ENCODE results near the gene ABCC4. TPM values are rescaled to one million over a fixed set of nuclear protein-coding genes. Genes with fewer than 3 reads are reported as not detected.

The ABCC4 gene
- polyA plus RNA-seq, 1 donor from 2014 or later, result 2.4 TPM

DNA sequence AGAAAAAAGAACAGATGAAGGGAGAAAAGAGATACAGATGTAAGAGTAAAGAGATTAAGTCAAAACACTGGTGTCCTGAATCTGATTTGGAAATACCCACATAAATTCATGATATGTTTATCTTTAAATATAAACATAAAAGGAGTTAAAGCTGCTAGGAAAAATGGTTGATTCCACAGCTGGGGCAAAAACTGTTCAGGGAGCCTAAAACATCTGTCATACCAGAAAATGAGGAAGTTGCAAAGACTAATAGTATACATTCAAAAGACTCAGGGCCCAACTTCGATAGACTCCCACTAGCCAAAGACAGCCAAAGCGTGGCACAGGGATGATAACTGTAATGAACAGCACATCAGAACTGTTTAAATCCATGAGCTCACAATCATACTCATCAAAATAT lies 62.0 kb downstream of the ABCC4 start:
- H3K9ac ChIP-seq (ENCODE audit: low read length), result no peak overlapping the region
- H4K20me1 ChIP-seq (ENCODE audit: insufficient read depth), result no peaks in the 10 kb centered on the region
- no peaks in the 10 kb centered on the region for H3F3A ChIP-seq (ENCODE audit: insufficient read depth, low read length, poor library complexity, severe bottlenecking)
- H3K79me2 ChIP-seq (replicated peaks; ENCODE audit: insufficient read depth, low read length), result no peaks in the 10 kb centered on the region
- H3K9me3 ChIP-seq (ENCODE audit: low read length), result no peaks in the 10 kb centered on the region
- no peaks in the 10 kb centered on the region for H3K27me3 ChIP-seq (ENCODE audit: insufficient read depth, low read depth, low read length)
- H3K27ac ChIP-seq (ENCODE audit: low read length), result no peak overlapping the region
- TF ChIP-seq EZH2 (IDR thresholded peaks at IDR 0.05; ENCODE audit: borderline replicate concordance, insufficient read depth, low read length, poor library complexity, severe bottlenecking) (no peak), EP300 (conservative IDR thresholded peaks at IDR 0.05; ENCODE audit: poor library complexity, severe bottlenecking) (no peak)
- TF ChIP-seq, protein P1, sequence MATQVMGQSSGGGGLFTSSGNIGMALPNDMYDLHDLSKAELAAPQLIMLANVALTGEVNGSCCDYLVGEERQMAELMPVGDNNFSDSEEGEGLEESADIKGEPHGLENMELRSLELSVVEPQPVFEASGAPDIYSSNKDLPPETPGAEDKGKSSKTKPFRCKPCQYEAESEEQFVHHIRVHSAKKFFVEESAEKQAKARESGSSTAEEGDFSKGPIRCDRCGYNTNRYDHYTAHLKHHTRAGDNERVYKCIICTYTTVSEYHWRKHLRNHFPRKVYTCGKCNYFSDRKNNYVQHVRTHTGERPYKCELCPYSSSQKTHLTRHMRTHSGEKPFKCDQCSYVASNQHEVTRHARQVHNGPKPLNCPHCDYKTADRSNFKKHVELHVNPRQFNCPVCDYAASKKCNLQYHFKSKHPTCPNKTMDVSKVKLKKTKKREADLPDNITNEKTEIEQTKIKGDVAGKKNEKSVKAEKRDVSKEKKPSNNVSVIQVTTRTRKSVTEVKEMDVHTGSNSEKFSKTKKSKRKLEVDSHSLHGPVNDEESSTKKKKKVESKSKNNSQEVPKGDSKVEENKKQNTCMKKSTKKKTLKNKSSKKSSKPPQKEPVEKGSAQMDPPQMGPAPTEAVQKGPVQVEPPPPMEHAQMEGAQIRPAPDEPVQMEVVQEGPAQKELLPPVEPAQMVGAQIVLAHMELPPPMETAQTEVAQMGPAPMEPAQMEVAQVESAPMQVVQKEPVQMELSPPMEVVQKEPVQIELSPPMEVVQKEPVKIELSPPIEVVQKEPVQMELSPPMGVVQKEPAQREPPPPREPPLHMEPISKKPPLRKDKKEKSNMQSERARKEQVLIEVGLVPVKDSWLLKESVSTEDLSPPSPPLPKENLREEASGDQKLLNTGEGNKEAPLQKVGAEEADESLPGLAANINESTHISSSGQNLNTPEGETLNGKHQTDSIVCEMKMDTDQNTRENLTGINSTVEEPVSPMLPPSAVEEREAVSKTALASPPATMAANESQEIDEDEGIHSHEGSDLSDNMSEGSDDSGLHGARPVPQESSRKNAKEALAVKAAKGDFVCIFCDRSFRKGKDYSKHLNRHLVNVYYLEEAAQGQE (IDR thresholded peaks at IDR 0.05; ENCODE audit: borderline replicate concordance), result no peak
- no peak overlapping the region for H3K4me3 ChIP-seq (ENCODE audit: low read length)
- no peak overlapping the region for H2AFZ ChIP-seq (ENCODE audit: low read depth, low read length)
- H3K4me2 ChIP-seq (ENCODE audit: low read length), result no peak overlapping the region
- H3K36me3 ChIP-seq (ENCODE audit: insufficient read depth, low read length), result no peaks in the 10 kb centered on the region
- H3K9me2 ChIP-seq (ENCODE audit: insufficient read depth, low read length), result no peaks in the 10 kb centered on the region

GRCh38 chr13:95237310-95237870 lies 63.9 kb downstream of the ABCC4 start:
- no peak overlapping the region for H2AFZ ChIP-seq (ENCODE audit: low read depth, low read length)
- no peaks in the 10 kb centered on the region for H3F3A ChIP-seq (ENCODE audit: insufficient read depth, low read length, poor library complexity, severe bottlenecking)
- no peaks in the 10 kb centered on the region for H3K9me3 ChIP-seq (ENCODE audit: low read length)
- H3K4me3 ChIP-seq (ENCODE audit: low read length), result no peak overlapping the region
- no peaks in the 10 kb centered on the region for H3K9me2 ChIP-seq (ENCODE audit: insufficient read depth, low read length)
- H3K4me2 ChIP-seq (ENCODE audit: low read length), result no peak overlapping the region
- H3K27ac ChIP-seq (ENCODE audit: low read length), result no peak overlapping the region
- H4K20me1 ChIP-seq (ENCODE audit: insufficient read depth), result no peaks in the 10 kb centered on the region
- no peak overlapping the region for H3K9ac ChIP-seq (ENCODE audit: low read length)
- H3K79me2 ChIP-seq (replicated peaks; ENCODE audit: insufficient read depth, low read length), result no peaks in the 10 kb centered on the region
- H3K36me3 ChIP-seq (ENCODE audit: insufficient read depth, low read length), result no peaks in the 10 kb centered on the region
- no peak for TF ChIP-seq SMC3 (conservative IDR thresholded peaks at IDR 0.05; ENCODE audit: poor library complexity)
- TF ChIP-seq, protein P2, sequence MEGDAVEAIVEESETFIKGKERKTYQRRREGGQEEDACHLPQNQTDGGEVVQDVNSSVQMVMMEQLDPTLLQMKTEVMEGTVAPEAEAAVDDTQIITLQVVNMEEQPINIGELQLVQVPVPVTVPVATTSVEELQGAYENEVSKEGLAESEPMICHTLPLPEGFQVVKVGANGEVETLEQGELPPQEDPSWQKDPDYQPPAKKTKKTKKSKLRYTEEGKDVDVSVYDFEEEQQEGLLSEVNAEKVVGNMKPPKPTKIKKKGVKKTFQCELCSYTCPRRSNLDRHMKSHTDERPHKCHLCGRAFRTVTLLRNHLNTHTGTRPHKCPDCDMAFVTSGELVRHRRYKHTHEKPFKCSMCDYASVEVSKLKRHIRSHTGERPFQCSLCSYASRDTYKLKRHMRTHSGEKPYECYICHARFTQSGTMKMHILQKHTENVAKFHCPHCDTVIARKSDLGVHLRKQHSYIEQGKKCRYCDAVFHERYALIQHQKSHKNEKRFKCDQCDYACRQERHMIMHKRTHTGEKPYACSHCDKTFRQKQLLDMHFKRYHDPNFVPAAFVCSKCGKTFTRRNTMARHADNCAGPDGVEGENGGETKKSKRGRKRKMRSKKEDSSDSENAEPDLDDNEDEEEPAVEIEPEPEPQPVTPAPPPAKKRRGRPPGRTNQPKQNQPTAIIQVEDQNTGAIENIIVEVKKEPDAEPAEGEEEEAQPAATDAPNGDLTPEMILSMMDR (IDR thresholded peaks at IDR 0.05; ENCODE audit: poor library complexity, severe bottlenecking), result no peak
- no peak for TF ChIP-seq MXI1 (conservative IDR thresholded peaks at IDR 0.05; ENCODE audit: poor library complexity, severe bottlenecking)
- TF ChIP-seq POLR2AphosphoS5 (IDR thresholded peaks at IDR 0.05), result no peak
- no peak for TF ChIP-seq EP300 (conservative IDR thresholded peaks at IDR 0.05; ENCODE audit: poor library complexity, severe bottlenecking)
- TF ChIP-seq TAF1 (IDR thresholded peaks at IDR 0.05; ENCODE audit: low read depth), result no peak
- TF ChIP-seq, protein P1 (IDR thresholded peaks at IDR 0.05; ENCODE audit: borderline replicate concordance), result no peak
- no peak for TF ChIP-seq EZH2 (IDR thresholded peaks at IDR 0.05; ENCODE audit: borderline replicate concordance, insufficient read depth, low read length, poor library complexity, severe bottlenecking)
- TF ChIP-seq RAD21 (conservative IDR thresholded peaks at IDR 0.05), result no peak
- H3K27me3 ChIP-seq (ENCODE audit: insufficient read depth, low read depth, low read length), result no peaks in the 10 kb centered on the region

All from neural cell (in vitro differentiated cells).